Ishikawa (cell line): ENCODE measurements around the gene CIB2.

ENCODE experiments used
- CEBPB ChIP-seq: IDR thresholded peaks from 2 replicates; pipeline ENCODE4 v1.6.1; 2012
- CREB1 ChIP-seq: IDR thresholded peaks from 2 replicates; pipeline ENCODE4 v1.6.1; 2012; ENCODE audit warnings: low read depth
- EP300 ChIP-seq: IDR thresholded peaks from 2 replicates; pipeline ENCODE4 v1.6.1; 2012; ENCODE audit warnings: borderline replicate concordance
- FOXM1 ChIP-seq: IDR thresholded peaks from 2 replicates; pipeline ENCODE4 v1.6.1; 2012; ENCODE audit warnings: low read depth, borderline replicate concordance
- MAX ChIP-seq: IDR thresholded peaks from 2 replicates; pipeline ENCODE4 v1.6.1; 2012
- RAD21 ChIP-seq: IDR thresholded peaks from 2 replicates; pipeline ENCODE4 v1.6.1; 2012; ENCODE audit warnings: low read depth
- REST ChIP-seq: IDR thresholded peaks from 2 replicates; pipeline ENCODE4 v1.6.1; 2012; ENCODE audit warnings: low read depth, mild to moderate bottlenecking
- TAF1 ChIP-seq: IDR thresholded peaks from 2 replicates; pipeline ENCODE4 v1.6.1; 2012; ENCODE audit warnings: low read depth, mild to moderate bottlenecking
- TCF12 ChIP-seq: IDR thresholded peaks from 2 replicates; pipeline ENCODE4 v1.6.1; 2012; ENCODE audit warnings: low read depth
- TEAD4 ChIP-seq: IDR thresholded peaks from 2 replicates; pipeline ENCODE4 v1.6.1; 2012
- YY1 ChIP-seq: IDR thresholded peaks from 2 replicates; pipeline ENCODE4 v1.6.1; 2012; ENCODE audit warnings: low read depth

GRCh38 chr15:78162038-78162437, 30.8 kb upstream of the CIB2 start:
- TF ChIP-seq TAF1, result no peak
- TF ChIP-seq TCF12, result no peak
- TF ChIP-seq RAD21, result no peak
- no peak for TF ChIP-seq YY1
- TF ChIP-seq REST, result no peak
- TF ChIP-seq CEBPB, result no peak
- no peak for TF ChIP-seq FOXM1
- TF ChIP-seq MAX, result no peak
- TF ChIP-seq EP300, result no peak
- no peak for TF ChIP-seq CREB1
- TF ChIP-seq TEAD4, result no peak
